ENCODE data around the gene GCDH.

DNA sequence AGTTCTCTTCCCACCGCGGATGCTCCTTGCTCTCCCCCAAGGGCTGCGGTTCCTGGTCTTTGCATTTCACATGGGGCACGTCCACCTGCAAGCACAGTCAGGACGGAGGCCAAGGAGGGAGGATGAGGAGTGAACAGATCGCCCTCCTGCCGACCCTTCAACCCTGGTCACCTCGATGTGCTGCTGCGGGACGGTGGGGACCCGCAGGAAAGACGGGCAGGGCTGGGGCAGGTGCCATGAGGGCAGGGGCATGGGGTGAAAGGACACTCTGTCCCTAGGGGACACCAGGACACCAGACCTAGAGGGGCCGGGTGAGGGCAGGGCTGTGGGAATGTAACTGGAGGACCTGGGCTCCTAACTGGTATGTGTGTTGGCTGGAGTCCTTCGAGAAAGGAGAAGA is 27.3 kb downstream of the GCDH start:
- no peak for TF ChIP-seq PPARA (CRISPR knock-in tag; IDR thresholded peaks at IDR 0.05; ENCODE audit: borderline replicate concordance)
- TF ChIP-seq CSDC2 (CRISPR knock-in tag; IDR thresholded peaks at IDR 0.05), result no peak
- no peak for TF ChIP-seq RARB (CRISPR knock-in tag; IDR thresholded peaks at IDR 0.05)
- TF ChIP-seq ISL1 (CRISPR knock-in tag; IDR thresholded peaks at IDR 0.05), result no peak
- TF ChIP-seq, protein P1, sequence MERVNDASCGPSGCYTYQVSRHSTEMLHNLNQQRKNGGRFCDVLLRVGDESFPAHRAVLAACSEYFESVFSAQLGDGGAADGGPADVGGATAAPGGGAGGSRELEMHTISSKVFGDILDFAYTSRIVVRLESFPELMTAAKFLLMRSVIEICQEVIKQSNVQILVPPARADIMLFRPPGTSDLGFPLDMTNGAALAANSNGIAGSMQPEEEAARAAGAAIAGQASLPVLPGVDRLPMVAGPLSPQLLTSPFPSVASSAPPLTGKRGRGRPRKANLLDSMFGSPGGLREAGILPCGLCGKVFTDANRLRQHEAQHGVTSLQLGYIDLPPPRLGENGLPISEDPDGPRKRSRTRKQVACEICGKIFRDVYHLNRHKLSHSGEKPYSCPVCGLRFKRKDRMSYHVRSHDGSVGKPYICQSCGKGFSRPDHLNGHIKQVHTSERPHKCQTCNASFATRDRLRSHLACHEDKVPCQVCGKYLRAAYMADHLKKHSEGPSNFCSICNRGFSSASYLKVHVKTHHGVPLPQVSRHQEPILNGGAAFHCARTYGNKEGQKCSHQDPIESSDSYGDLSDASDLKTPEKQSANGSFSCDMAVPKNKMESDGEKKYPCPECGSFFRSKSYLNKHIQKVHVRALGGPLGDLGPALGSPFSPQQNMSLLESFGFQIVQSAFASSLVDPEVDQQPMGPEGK (CRISPR knock-in tag; IDR thresholded peaks at IDR 0.05; ENCODE audit: borderline replicate concordance), result no peak
- TF ChIP-seq BACH2 (CRISPR knock-in tag; IDR thresholded peaks at IDR 0.05; ENCODE audit: borderline replicate concordance), result no peak
- TF ChIP-seq ARNTL (CRISPR knock-in tag; IDR thresholded peaks at IDR 0.05; ENCODE audit: borderline replicate concordance, low read depth), result no peak
- no peak for TF ChIP-seq ZNF8 (CRISPR knock-in tag; IDR thresholded peaks at IDR 0.05)
- no peak for TF ChIP-seq ZFP30 (CRISPR knock-in tag; IDR thresholded peaks at IDR 0.05)
- TF ChIP-seq, protein P2, sequence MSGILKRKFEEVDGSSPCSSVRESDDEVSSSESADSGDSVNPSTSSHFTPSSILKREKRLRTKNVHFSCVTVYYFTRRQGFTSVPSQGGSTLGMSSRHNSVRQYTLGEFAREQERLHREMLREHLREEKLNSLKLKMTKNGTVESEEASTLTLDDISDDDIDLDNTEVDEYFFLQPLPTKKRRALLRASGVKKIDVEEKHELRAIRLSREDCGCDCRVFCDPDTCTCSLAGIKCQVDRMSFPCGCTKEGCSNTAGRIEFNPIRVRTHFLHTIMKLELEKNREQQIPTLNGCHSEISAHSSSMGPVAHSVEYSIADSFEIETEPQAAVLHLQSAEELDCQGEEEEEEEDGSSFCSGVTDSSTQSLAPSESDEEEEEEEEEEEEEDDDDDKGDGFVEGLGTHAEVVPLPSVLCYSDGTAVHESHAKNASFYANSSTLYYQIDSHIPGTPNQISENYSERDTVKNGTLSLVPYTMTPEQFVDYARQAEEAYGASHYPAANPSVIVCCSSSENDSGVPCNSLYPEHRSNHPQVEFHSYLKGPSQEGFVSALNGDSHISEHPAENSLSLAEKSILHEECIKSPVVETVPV (CRISPR knock-in tag; IDR thresholded peaks at IDR 0.05), result no peak
- TF ChIP-seq, protein P3, sequence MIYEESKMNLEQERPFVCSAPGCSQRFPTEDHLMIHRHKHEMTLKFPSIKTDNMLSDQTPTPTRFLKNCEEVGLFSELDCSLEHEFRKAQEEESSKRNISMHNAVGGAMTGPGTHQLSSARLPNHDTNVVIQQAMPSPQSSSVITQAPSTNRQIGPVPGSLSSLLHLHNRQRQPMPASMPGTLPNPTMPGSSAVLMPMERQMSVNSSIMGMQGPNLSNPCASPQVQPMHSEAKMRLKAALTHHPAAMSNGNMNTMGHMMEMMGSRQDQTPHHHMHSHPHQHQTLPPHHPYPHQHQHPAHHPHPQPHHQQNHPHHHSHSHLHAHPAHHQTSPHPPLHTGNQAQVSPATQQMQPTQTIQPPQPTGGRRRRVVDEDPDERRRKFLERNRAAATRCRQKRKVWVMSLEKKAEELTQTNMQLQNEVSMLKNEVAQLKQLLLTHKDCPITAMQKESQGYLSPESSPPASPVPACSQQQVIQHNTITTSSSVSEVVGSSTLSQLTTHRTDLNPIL (CRISPR knock-in tag; IDR thresholded peaks at IDR 0.05; ENCODE audit: low read depth), result no peak
- TF ChIP-seq OSR1 (CRISPR knock-in tag; IDR thresholded peaks at IDR 0.05), result no peak
- no peak for TF ChIP-seq TOX (CRISPR knock-in tag; IDR thresholded peaks at IDR 0.05; ENCODE audit: borderline replicate concordance)
- TF ChIP-seq, protein P4, sequence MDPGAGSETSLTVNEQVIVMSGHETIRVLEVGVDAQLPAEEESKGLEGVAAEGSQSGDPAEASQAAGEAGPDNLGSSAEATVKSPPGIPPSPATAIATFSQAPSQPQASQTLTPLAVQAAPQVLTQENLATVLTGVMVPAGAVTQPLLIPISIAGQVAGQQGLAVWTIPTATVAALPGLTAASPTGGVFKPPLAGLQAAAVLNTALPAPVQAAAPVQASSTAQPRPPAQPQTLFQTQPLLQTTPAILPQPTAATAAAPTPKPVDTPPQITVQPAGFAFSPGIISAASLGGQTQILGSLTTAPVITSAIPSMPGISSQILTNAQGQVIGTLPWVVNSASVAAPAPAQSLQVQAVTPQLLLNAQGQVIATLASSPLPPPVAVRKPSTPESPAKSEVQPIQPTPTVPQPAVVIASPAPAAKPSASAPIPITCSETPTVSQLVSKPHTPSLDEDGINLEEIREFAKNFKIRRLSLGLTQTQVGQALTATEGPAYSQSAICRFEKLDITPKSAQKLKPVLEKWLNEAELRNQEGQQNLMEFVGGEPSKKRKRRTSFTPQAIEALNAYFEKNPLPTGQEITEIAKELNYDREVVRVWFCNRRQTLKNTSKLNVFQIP (CRISPR knock-in tag; IDR thresholded peaks at IDR 0.05; ENCODE audit: borderline replicate concordance, low read depth), result no peak
